ENCODE measurements around the gene GJA4. TPM values are rescaled to one million over a fixed set of nuclear protein-coding genes. Genes with fewer than 3 reads are reported as not detected.

Gene GJA4
- total RNA-seq, 1 experiment from 2014 or later = not detected

DNA sequence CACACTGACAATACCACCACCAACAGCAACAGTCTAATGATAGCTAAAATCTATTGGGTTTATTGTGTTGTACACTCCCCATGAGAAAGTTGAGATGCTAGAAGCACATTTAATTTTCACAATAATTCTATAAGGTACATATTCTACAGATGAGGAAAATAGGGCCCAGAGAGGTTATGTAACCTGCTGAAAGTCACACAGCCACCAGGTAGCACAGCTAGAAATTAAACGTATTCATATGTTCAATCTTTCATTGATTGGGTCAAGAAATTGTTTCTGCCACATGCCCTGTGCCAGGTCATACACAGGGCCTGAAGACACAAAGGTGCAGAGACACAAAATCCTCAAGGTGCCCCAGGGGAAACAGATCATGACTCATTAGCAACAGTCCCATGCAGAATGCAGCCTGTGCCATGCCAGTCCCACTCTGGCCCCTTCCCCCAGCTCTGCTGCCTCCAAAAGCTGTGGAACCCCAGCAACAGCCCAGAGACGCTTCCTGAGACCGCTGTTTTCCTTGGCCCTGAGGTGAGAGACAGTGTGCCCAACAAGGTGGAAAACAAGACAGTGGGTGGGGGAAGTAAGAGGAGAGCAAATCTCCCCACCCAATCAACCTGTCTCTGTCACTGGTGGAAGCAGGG lies 32.1 kb downstream of the GJA4 start:
- DNase-seq (ENCODE audit: low spot score) = no peak
- in situ Hi-C loops (cut with HindIII; ENCODE audit: low sequenced_read_pairs) = no loop called here

DNA sequence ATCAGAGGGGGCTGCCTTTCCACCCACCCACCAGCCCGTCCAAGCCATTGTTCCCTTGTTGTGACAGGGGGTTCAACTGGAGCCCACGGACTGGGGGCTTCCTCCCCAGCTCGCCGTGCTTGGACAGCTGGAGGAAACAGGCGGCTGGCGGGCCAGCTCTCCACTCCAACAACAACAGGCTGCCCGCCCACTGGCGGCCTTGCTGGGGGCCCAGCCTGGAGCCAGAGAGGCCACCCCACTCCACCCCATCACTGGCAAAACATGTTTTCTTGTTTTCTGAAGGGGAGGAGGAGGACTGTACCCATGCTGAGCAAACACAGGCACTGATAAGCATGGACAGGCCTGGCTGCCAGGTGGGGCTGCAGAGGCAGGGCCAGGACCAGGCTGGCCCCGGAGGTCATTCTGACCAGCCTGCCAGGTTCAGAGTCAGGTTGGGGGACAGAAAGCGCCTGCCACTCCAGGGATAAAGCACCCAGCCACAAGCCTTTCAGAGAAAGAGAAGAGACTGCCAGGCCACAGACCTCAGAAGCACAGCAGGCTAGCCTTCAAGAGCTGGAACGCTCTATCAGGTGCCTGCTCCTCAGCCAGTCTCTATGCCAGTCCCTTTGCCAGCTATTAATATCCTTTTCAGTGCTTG lies 32.8 kb downstream of the GJA4 start:
- in situ Hi-C loops (cut with HindIII; ENCODE audit: low sequenced_read_pairs) = no loop called here

DNA sequence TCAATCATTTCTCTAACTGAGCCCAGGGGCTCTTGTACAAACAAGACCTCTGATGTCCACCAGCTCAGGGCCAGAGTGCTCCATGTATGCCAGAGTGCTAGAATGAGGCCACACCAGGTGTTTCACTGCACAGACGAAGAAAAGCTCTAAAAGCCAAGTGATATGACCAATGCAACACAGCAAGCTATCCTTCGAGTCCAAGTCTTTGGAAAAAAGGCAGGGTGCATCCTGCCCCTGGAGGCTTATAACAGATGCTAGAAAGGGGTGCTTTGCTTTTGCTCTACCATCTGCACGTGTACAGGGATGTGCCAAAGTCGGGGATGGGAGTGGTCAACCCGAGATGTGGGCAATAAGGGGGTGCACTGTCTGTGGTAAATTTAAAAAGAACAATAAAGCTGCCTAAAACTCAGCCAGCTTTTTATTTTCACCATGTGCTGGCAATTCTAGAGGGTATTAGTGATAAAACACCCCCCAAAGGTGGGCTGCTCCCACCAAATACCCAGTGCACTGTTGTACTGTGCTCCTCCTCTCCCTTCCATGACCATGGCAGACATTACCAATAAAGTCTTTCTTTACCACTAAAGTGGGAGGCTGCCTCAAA lies 34.6 kb downstream of the GJA4 start:
- in situ Hi-C loops (cut with HindIII; ENCODE audit: low sequenced_read_pairs) = no loop called here
- no peak for DNase-seq (ENCODE audit: low spot score)

More for the DNA sequence above, 32.8 kb downstream of the GJA4 start:
- DNase-seq (ENCODE audit: low spot score) = peak; percentile 16

GRCh38 chr1:34828611-34829010 lies 35.8 kb downstream of the GJA4 start:
- no peak for DNase-seq (ENCODE audit: low spot score)
- in situ Hi-C loops (cut with HindIII; ENCODE audit: low sequenced_read_pairs) = no loop called here

GRCh38 chr1:34829250-34829649 lies 36.5 kb downstream of the GJA4 start:
- DNase-seq (ENCODE audit: low spot score) = no peak
- in situ Hi-C loops (cut with HindIII; ENCODE audit: low sequenced_read_pairs) = no loop called here

DNA sequence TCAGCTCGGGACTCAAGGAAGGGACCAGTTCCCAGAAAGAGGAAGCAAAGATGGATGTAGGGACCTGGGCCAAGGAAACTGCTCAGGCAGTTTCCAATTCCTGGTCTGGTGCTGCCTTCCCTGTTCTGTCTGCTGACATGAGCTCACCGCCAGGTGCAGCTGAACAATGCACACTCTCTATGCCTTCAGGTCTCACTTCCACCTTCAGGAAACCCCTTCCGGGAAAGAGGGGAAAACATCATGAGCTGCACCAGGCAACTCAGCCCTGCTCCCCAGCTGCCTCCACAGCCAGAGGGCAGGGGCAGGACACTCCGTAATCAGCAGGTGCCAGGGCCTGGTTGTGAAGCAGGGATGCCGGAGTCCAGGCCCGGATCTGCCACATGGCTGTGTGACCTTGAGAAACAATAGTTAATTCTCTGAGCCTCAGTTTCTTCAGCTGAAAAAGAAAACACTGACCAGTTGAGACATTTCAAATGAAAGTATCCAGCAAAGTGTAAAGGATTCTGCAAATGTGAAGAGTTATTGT lies 39.0 kb downstream of the GJA4 start:
- in situ Hi-C loops (cut with HindIII; ENCODE audit: low sequenced_read_pairs) = no loop called here
- no peak for DNase-seq (ENCODE audit: low spot score)

- in situ Hi-C loops (cut with HindIII; ENCODE audit: low sequenced_read_pairs) = no loop called here
- DNase-seq (ENCODE audit: low spot score) = no peak
Measured at GRCh38 chr1:34833711-34834110, 40.9 kb downstream of the GJA4 start.

- in situ Hi-C loops (cut with HindIII; ENCODE audit: low sequenced_read_pairs) = no loop called here
- DNase-seq (ENCODE audit: low spot score) = no peak
Measured at GRCh38 chr1:34839526-34840305, 46.9 kb downstream of the GJA4 start.

DNA sequence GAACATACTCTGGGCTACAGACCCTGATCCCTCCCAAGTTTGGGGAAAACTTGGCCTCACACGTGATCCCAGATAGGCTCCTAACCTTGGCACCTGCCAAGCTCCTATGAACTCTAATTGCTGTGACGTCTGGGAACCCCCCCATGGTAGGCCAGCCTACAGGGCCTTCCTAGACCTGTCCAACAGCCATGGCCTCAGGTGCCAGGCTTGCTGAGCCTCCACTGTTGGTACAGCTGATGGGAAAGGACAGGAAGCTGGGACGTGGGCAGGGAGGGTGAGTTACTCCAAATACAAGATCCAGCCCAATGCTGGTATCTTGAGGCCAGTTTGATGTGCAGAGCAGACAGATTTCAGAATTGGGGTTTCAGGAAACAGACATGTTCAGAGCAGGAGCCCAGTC lies 47.6 kb downstream of the GJA4 start:
- DNase-seq (ENCODE audit: low spot score) = no peak
- in situ Hi-C loops (cut with HindIII; ENCODE audit: low sequenced_read_pairs) = no loop called here

DNA sequence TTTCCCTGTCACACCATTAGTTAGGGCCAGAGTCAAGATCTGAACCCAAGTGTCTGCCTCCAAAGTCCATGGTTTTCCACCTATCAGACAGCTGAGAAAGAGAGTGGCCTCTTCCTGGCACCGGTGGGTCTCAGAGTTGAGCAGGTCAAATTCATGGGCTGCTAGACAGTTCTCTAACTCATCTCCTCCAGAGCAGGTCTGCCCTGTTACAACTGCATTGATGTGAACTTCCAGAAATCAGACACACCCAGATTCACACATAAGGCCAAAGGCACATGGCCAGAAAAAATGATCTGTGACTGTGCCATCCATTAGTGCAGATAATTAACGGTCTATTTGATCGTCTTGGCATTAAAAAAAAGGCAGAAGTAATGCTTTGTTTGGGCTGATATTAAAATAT lies 49.3 kb downstream of the GJA4 start:
- in situ Hi-C loops (cut with HindIII; ENCODE audit: low sequenced_read_pairs) = no loop called here
- no peak for DNase-seq (ENCODE audit: low spot score)

GRCh38 chr1:34842952-34843371 lies 50.2 kb downstream of the GJA4 start:
- in situ Hi-C loops (cut with HindIII; ENCODE audit: low sequenced_read_pairs) = no loop called here
- DNase-seq (ENCODE audit: low spot score) = no peak

GRCh38 chr1:34843392-34844251 lies 50.8 kb downstream of the GJA4 start:
- no peak for DNase-seq (ENCODE audit: low spot score)
- in situ Hi-C loops (cut with HindIII; ENCODE audit: low sequenced_read_pairs) = no loop called here

DNA sequence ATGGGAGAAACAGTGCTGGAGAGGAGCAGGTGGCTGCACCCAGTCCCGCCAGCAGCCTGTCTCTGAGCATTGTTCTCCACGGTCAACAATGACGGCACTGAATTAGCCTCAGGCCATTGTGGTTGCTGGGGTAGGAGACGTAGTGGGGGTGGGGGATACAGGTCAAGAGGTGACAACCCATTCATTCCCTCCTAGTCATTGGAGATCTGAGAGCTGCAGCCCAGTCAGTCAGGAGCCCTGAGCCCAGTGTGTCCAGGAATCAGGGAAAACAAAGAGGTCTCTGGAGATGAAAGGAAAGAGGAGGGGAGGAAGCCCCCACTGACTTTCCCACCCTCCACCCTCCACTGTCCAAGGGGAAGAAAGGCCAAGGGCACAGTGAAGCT lies 51.4 kb downstream of the GJA4 start:
- in situ Hi-C loops (cut with HindIII; ENCODE audit: low sequenced_read_pairs) = no loop called here
- DNase-seq (ENCODE audit: low spot score) = no peak

Other genes starting within 250 kb of the GJA4 start
- 0.24 TPM in 1 of 2 replicates, not detected in the other for gene GJB5, start 38.0 kb upstream of the GJA4 start, total RNA-seq (2014; rRNA removed; shearing (Covaris generic))
- not detected in 2 replicates for gene GJB4, start 33.3 kb upstream of the GJA4 start, total RNA-seq (2014; rRNA removed; shearing (Covaris generic))
- gene GJB3, start 11.8 kb upstream of the GJA4 start, total RNA-seq (2014; rRNA removed; shearing (Covaris generic)) = not detected in 2 replicates
- 64.5 and 72.1 TPM in 2 replicates for gene SMIM12, start 66.8 kb downstream of the GJA4 start, total RNA-seq (2014; rRNA removed; shearing (Covaris generic))
- 3.1 and 4.5 TPM in 2 replicates for gene DLGAP3, start 136.7 kb downstream of the GJA4 start, total RNA-seq (2014; rRNA removed; shearing (Covaris generic))
- 49.2 and 73.3 TPM in 2 replicates for gene TMEM35B, start 192.3 kb downstream of the GJA4 start, total RNA-seq (2014; rRNA removed; shearing (Covaris generic))
- gene ZMYM6, start 238.9 kb downstream of the GJA4 start, total RNA-seq (2014; rRNA removed; shearing (Covaris generic)) = 3.9 and 5.0 TPM in 2 replicates

All from G401 (cell line).